NCI-H510A treated with DMSO at 0.1 percent for 48 hours (cell line): Measurements from ENCODE around the gene LMO2.
A peak's percentile ranks its signal among the peaks of the same experiment; 100 is the strongest.
"Not testable (repeated sequence)": the region's sequence is repeated elsewhere in the genome, so short reads cannot be mapped to it uniquely, and the experiment has no call there.

Source experiments
- DNase-seq: peaks from one replicate; lab custom pipeline; 2025; lab: John Stamatoyannopoulos, UW

LMO2 gene

DNA sequence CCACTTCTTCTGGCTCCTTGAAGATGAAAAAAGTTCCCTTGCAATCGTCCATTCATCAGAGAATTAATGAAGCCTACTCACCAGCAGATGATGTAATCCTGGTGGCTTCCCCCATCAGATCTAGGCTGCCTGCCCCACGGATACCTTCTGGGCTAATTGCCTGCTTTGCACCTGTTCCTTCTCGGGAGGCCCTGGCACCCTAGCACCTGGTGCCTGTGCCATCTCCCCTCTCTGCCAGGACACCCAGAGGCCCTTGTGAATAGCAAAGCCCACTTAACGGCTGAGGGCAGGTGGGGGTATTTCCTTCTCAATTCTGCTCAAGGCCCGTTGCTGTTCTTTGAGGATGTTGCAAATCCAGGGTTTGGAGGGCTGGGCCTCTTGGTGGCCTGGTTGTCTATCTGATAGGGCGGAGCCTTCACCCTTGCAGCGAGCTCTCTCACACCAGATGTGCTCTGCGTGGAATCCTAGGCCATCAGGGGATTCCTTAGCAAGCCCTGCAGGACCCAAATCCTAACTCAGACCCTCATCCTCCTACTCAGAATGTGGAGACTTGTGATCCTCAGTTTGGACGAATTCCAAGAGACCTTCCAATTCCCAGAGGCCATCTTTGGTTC is at the start of gene LMO2:
Gene LMO2 (minus strand): TSS at position 363 of the 614 bp plus-strand sequence. CDS start 22,360 bp downstream, outside the sequence.
- peak; percentile 52 for DNase-seq

DNA sequence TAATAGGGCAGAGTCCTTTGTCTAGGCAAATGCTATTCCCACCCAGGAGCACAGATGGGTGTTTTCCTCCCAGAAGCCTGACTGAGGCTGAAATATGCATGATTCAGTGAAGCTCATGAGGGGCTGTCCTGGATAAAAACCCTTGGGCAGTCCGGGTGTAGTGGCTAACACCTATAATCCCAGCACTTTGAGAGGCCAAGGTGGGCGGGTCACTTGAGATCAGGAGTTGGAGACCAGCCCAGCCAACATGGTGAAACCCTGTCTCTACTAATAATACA is 48.6 kb upstream of the LMO2 start:
- no peak for DNase-seq

DNA sequence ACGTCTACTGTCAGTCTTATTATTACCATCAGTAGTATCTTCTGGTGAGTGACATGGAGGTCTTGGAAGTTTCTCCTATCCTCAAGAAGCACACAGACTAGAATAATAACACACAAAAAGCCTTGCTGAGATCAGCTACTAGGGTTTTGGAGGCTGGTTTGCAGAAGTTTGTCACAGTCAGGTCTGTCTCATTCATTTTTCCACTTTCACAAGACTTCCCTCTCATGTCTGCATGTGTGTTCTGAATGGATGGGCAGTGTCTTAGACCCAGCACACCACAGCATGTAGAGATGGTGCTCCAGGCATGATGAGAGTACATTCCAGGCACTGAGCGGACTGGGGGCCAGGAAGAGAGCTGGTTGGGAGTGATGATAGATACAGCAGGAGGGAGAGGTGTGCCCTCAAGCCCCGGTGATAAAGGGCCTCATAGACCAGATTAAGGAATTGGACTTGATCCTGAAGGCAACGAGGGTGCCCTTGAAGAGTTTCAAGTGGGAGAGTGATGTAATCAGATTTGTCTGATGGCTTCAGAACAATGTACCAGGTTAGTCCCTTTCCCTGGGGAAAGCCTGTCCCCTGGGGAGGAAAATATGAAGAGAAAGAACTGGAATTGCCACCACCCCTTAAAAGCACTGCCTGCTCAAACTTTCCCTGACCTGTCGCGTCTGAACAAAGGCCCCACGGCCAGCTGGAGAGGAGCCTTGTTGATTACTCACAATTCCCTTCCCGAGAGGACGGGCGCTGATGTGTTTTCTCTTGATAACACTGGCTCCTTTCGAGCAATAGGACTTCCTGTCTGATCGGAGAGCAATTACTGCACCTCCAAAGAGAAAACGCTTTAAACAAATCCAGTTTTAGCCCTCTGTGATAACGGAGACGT is 45.1 kb upstream of the LMO2 start:
- peak; percentile 3 for DNase-seq

DNA sequence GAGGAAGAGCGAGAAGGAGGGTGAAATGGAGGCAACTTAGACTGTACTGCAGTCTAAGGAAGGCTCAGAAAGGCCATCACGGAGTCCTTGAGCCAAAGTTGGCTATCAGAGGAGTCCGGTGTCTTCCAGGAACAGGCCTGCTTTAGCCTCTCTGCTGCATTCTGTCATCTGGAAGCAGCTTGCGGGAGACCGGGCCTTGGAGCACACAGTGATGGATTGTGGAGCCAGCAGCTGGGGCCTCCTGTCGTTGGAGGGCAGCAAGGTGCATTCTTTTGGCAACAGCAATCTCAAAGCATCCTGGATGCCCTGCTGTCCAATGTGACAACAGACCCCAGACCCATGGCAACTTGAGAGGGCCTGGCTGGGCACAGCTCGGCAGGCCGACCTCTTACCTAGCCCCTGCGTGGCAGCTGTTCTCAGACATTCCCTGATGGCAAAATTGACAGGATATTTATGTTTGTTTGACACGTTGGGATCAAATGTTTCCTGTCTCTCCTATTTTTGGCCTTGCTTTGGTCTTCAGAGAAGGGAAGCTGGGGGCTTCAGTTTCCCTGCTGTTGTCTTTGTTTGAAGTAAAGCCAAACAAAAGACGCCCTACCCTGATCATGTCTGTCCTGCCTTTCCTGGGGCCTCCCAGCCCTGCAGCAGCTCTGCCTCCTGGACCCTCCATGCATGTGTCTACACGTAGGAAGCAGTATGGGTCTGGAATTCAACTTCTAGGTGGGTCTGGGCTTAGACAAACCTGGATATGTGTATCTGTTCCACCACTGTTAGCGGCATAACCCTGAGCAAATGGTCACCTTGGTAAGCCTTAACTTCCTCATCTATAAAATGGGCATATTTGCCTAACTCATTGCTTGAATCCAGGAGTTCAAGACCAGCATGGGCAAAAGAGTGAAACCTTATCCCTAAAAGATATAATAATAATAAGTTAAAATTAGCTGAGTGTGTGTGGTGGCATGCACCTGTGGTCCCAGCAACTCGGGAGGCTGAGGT is 43.9 kb upstream of the LMO2 start:
- DNase-seq, result no peak

DNA sequence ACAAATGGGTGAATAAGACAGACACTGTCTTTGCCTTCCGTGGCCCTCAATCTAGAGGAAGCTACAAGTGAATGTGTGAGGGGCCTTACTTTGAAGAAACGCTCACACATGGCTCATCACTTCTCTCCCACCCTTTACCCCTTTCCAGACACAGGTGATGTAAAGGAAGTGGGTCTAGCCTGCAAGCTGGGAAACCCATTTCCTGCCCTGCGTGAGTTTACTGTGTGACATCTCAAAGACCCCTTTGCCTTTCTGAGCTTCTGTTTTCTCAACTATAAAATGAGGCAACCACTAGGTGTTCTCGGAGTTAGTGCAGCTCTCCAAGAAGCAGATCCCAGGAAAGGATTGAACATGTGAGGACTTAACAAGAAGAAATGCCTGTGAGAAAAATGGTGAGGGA is 43.1 kb upstream of the LMO2 start:
- no peak for DNase-seq

DNA sequence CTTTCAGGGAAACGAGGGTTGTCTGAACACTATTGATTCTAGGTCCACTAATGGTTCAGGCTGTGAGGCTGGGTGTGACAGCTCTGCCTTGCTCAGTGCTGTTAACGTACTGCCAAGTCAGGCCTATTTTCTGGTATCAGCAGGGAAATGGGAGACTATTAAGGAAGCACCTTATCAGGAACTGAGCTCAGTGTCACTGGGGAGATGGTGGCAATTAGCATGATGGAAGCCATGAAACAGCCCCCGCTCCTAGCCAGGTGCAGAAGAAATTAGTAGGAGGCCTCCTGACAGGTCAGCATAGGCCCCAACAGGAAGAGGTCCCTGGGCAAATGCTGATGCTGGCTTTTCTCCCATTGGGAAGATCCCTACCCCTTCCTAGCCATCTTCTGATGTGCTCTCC is 42.6 kb upstream of the LMO2 start:
- no peak for DNase-seq

DNA sequence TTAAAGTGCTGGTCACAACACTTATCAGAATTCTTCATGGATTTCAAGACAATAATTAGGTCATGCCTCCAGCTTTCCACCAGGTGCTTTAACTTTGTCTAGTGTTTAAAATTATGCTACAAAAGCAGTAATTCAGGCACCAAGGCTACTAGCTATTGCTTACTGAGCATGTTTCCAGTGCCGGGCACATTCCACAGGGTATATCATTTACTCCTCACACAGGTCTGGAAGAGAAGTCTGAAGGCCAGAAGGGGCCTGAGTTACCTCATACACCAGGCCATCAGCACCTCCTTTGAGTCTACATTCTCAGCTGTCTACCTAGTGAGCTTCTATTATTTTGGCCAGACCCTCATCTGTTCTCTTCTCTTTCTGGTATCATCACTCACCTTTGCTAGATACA is 41.7 kb upstream of the LMO2 start:
- DNase-seq, result no peak

DNA sequence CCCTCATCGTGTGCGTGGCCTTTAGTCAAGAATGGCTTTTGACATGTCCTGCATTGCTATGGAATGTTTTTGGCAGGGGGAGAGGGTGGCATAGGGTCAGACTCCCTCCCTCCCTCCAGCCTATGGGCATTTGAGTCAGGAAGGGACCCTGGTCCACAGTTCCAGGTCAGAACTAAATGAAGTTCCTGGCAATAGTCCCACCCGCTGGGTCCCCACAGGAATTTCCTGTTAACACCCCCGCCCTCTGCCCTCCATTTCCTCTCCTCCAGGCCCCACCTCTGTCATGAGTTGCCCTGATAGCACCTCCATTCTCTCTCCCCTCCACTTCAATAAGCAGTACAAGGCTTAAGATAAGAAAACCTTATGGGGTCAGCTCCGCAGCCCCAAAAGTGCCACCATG is 40.8 kb upstream of the LMO2 start:
- no peak for DNase-seq

DNA sequence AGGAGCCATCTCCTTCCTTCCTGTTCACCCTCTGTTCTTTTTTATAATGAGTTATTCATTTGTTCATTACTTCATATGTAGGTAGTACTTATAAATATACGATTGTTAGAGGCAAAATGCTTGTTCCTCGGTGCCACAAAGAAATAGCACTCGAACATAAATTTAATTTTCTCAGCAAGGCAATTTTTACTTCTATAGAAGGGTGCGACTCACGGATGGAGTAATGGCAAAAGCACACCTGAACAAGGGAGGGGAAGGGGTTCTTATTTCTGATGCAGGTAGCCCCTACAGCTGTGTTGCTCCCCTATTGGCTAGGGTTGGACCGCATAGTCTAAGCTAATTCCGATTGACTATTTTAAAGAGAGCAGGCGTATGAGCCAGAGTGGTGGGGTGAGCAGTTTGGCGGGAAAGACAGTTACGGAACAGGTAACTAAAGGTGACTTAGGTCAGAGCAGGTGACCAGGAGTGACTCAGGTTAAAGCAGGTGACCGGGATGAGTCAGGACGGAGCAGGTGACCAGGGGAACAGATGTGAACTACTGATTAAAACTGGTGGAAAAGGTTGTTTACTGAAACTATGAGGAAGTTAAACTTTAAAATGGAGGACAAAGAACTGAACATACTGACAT is 40.0 kb upstream of the LMO2 start:
- not testable (repeated sequence) for DNase-seq

DNA sequence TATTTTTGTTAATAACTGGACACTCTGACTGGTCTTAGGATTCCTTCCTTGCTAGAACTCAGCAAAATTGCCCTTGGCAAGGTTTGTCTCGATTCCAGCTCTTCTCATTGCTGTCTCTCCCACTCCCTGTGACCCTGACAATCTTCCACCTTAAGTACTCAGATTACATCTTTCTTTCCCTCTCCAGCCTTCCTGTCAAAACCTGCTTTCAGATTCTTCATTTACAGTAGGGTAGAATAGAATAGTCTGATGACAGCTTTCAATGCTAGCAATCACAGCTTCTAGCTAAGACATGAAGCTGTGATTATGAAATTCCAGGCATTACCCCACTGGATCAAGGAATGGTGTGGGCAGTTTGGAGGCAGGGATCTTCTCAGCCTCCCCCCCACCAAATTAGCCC is 39.2 kb upstream of the LMO2 start:
- no peak for DNase-seq

DNA sequence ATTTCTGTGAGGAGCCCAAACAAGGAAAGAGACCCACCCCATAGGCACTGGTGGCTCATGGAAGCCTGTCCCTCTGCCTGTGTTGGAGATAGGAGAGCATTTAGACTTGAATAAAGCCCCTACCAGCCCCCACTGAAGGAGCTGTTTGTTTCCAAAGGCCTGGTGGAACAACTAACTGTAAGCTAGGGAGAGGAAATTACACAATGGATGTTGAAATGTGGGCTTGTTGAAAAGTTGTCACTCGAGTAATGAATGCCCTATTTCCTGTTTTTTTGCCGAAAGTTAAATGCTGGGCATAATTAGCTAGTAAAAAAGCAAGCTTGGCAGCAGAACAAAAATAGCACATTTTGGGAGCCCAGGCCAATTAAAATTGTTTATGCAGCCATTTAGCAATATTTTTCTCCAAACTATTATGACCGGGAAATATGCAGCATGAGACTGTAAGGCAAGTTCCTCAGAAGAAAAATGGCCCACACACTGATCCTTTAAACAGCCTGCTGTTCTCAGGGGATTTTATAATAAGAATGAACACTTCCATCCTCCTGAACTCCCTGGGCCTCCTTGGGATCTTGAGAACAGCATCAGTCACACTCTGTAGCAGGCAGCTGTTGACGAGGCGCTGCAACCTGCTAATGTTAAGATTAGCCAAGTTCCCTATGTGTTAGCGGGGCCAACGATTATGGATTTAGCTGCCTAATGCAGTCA is 38.6 kb upstream of the LMO2 start:
- DNase-seq, result no peak

DNA sequence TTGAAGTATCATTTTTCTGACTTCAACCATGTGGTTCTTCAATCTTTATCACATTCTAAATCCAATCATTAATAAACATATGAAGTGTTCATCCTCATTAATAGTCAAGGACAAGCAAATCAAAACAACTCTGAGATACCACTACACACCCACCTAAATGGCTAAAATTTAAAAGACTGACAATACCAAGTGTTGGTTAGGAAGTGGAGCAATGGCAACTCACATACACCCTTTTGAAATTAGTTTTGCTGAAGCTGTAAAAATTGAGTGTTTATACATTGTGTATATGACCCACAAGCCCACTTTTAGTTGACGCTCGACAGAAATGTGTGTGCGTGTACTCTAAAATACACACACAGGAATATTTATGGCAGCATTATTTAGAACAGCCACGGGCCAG is 36.7 kb upstream of the LMO2 start:
- DNase-seq, result no peak

DNA sequence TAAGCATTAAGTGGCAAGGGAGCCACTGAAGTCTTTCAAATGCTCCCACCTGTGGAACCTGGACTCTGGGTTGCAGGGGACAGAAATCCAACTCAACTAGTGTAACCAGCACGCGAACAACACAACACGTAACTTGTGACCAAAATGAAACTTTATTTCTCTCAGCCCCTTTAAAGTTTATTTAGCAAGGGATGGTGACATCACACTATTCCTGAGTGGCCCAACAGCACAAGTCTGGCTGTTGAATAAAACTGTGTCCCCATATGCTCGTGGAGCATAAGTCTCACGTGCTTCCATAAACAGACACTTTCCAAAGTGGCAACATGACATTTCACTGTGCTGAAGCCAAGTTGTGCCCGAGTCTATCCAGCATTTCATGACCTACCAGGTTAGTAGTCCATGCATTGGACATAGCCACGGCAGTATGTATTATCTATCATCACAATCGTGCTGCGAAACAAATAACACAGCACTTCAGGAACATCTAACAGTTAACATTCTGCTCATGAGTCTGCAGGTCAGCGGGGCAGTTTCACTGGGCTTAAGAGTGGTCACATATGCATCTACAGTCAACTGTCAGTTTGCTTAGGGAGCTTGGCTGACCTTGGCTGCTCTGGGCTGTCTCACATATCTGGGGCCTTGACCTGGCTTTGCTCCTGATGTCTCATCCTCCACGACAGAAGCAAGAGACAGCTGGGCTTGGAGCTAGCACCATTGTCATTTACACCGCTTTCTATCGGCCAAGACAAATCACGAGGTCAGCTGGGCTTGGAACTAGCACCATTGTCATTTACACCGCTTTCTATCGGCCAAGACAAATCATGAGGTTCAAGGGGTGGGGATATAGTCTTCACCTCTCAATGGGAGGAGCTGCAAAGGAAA is 35.0 kb upstream of the LMO2 start:
- DNase-seq, result no peak

DNA sequence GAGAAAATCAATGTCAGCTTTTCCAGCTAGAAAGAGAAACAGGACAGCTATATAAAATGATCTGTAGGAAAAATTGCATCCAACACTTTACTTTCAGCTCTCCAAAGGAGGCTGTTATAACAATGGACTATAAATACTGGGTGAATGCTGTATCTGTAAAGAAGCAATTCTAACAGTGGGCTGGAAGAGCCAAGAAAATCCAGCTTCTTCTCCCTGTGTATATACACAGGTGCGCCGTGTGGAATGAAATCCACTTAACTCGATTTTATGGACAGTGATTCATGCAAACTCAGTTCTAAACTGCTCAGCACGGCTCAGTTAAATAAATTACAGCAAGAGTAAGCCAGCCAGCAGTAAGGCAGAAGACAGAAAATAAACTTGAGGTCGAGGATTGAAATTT is 32.5 kb upstream of the LMO2 start:
- no peak for DNase-seq

DNA sequence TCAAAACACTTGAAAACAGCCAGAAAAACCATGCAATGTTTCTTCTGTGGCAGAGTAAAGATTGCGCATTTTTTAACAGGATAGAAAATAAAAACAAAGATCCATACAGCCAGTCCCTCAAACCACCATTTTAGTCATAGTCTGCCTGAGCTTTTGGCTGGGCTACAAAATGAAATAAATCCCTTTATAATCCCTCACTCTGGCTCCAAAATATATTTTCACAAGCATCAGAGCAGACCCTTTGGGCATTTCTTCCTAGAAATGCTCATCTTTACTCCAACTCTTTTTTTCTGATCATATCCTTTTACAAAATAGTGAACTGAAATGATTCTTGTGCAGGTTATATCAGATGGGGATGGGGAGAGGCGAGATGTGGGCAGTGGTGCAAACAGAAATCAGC is 31.8 kb upstream of the LMO2 start:
- no peak for DNase-seq

DNA sequence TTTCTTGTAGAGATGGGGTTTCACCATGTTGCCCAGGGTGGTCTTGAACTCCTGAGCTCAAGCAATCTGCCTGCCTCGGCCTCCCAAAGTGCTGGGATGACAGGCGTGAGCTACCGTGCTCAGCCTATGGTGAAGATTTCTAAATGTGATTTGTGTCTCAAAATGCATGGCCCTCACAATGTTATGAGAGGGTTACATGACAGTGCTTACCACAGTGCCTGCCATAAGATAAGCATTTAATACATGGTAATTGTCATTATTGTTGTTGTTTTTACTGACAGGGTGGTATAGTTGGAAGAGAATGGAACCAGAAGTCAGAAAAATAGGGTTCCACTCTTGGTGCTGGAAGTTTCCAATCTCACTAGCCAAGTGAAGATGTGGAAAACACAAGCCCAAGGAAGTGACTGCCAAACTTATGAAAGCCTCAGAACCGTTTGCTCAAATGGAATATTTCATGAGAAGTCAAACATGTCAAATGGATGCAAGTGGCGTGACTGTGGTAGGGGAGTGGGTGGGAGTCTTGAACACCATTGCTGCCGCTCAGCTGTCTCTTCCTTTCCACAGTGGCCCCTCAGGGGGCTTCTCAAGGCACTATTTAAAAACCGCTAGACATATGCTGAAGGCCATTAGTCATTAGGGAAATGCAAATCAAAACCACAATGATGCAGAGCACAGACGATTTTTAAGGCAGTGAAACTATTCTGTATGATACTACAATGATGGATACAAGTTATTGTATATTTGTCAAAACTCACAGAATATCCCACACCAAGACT is 29.1 kb upstream of the LMO2 start:
- no peak for DNase-seq

DNA sequence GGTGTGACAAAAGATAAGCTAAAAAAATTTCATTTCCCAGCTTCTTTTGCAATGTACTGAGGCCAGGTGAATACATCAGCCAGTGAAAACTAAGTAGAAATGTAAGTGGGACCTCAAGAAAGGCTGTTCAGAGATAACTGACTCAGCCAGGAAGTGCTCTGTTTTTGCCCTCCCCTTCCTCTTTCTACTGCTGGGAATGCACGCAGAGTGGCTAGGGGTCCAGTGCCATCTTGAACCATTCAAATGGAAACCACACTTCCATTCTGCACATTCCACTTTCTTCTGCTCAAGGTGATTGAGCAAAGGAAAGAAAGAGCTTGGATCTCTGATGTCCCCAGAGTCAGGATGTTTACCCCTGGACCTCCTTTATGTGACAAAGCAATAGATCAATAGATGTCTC is 27.8 kb upstream of the LMO2 start:
- no peak for DNase-seq

DNA sequence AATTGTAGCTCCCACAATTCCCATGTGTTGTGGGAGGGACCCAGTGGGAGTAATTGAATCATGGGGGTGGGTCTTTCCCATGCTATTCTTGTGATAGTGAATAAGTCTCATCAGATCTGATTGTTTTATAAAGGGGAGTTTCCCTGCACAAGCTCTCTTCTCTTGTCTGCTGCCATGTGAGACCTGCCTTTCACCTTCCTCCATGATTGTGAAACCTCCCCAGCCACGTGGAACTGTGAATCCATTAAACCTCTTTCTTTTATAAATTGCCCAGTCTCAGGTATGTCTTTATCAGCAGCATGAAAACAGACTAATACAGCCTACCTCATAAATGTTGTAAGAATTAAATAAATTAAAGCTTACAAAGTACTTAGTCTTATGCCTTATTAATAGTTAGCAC is 25.5 kb upstream of the LMO2 start:
- not testable (repeated sequence) for DNase-seq

DNA sequence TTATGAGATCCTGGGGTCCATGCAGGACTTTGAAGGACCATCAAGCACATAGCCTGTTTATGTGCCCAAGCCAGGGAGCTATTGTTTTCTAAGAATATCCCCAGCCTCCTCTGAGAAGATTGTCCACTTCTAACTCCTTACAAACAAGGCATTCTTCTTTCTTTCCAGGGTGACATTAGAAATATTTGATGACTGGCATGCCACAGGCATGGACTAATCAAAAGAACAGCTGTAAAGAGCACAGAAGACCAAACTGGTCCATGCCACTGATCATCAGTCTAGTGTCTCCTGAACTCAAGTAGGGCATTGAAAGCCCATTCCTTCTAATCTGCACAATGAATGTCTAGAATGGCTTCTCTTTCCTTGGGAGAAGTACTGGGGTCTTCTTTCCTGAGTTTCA is 24.9 kb upstream of the LMO2 start:
- DNase-seq, result no peak

DNA sequence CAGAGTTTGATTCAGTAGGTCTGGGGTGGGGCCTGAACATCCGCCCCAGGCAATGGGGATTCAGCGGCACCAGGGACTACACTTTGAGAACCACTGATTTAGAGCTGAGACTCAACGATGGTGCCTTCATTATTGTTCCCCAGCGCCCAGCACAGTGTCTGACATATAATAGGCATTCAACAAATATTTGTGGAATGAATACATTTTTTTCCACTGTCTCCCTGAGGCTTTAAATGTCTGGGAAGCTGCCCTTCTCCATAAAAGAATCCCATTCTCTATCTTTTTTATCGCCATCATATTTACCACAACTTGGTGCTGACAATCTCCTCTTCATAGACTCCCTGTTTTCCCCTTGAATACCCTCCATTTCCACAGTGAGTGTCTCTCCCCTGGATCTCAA is 23.6 kb upstream of the LMO2 start:
- DNase-seq, result no peak
